K562 (cell line): ENCODE measurements around the gene ADAMTS20. TPM values are rescaled to one million over a fixed set of nuclear protein-coding genes. Genes with fewer than 3 reads are reported as not detected.

ENCODE experiments used
- ATAC-seq: fragments of 200-7000 bp; cut with Tn5 transposase; 3 replicates; pipeline ENCODE4 v1.9.1; 2020; ENCODE audit warnings: moderate library complexity
- BruUV-seq: library from RNA; stranded (reverse); fragments of 400-500 nt; replicated peaks from 2 replicates; lab custom pipeline; 2021; lab: Mats Ljungman, UMichigan
- CTCF ChIA-PET: fragments of 300-600 bp; formaldehyde crosslinking; extraction: SDS; loops from one replicate; lab custom pipeline; 2021; ENCODE audit warnings: low intra/inter-chr PET ratio; lab: Yijun Ruan, JAX
- POLR2A ChIA-PET: fragments of 300-600, 350-650 bp; sonication (Branson Sonifier 250); formaldehyde crosslinking; extraction: SDS; loops from one replicate; lab custom pipeline; 2021; ENCODE audit warnings: antibody characterized with exemption, inconsistent platforms; lab: Yijun Ruan, JAX
- DNase-seq, 4 experiments: peaks; one replicate each; pipeline versions ENCODE4 v3.0.0 to v3.0.0-alpha.2; 2011 to 2018; ENCODE audit warnings: low spot score in 3 of 4, mixed read lengths in 3 of 4; ENCODE audit errors: extremely low read depth in 1 of 4
- FAIRE-seq: peaks from 2 replicates; lab custom pipeline; 2011; peaks lifted over from hg19 to GRCh38; lab: Jason Lieb, UNC
- H2AFZ ChIP-seq: 2 replicates; pipeline ENCODE4 v1.6.0; 2011; ENCODE audit warnings: low read depth, low read length, control low read depth, inconsistent platforms
- H3K27ac ChIP-seq: fragments of 200-600 bp; 3 replicates; pipeline ENCODE4 v1.8.0; 2011; ENCODE audit warnings: low read depth, mild to moderate bottlenecking, control low read depth, inconsistent platforms, low read length, moderate library complexity, mixed read lengths; ENCODE audit errors: extremely low read depth
- H3K27me3 ChIP-seq, 2 experiments: fragments of 300-600 bp in 1 of 2; 2 replicates in 1 of 2; 3 replicates in 1 of 2; pipeline versions ENCODE4 v1.6.0 to v1.8.0; 2011; ENCODE audit warnings: inconsistent platforms in 2 of 2, low read length in 2 of 2, mild to moderate bottlenecking in 1 of 2, mixed read lengths in 1 of 2, moderate library complexity in 1 of 2; ENCODE audit not compliant: control insufficient read depth in 2 of 2, insufficient read depth in 2 of 2
- H3K36me3 ChIP-seq: fragments of 300-600 bp; 3 replicates; pipeline ENCODE4 v1.8.0; 2011; ENCODE audit warnings: mild to moderate bottlenecking, low read length, inconsistent platforms; ENCODE audit not compliant: control insufficient read depth, insufficient read depth
- H3K4me1 ChIP-seq, 2 experiments: fragments of 200-600 bp in 1 of 2; replicated peaks in 1 of 2; 2 replicates in 1 of 2; 3 replicates in 1 of 2; pipeline versions ENCODE4 v1.5.1 to v1.8.0; 2011; ENCODE audit warnings: inconsistent platforms in 2 of 2, low read length in 2 of 2, mild to moderate bottlenecking in 1 of 2, mixed read lengths in 1 of 2, moderate library complexity in 1 of 2; ENCODE audit not compliant: control insufficient read depth in 2 of 2, insufficient read depth in 2 of 2
- H3K4me2 ChIP-seq: 2 replicates; pipeline ENCODE4 v1.6.1; 2011; ENCODE audit warnings: low read length, control low read depth, inconsistent platforms, mixed read lengths; ENCODE audit not compliant: insufficient read depth
- H3K4me3 ChIP-seq: fragments of 200-600 bp; sonication (generic), shearing (Covaris generic); 2 replicates; pipeline ENCODE4 v1.5.1; 2016; ENCODE audit warnings: control low read depth, inconsistent platforms
- H3K79me2 ChIP-seq: fragments of 200-600 bp; 3 replicates; pipeline ENCODE4 v1.8.0; 2011; ENCODE audit warnings: low read length, inconsistent platforms; ENCODE audit not compliant: control insufficient read depth, insufficient read depth
- H3K9ac ChIP-seq, 2 experiments: 2 replicates each; pipeline versions ENCODE4 v1.6.0 to v1.6.1; 2011; ENCODE audit warnings: low read depth in 2 of 2, low read length in 2 of 2, control low read depth in 1 of 2, inconsistent platforms in 1 of 2, mild to moderate bottlenecking in 1 of 2, mixed read lengths in 1 of 2; ENCODE audit not compliant: insufficient read depth in 1 of 2
- H3K9me1 ChIP-seq: one replicate; pipeline ENCODE4 v1.6.0; 2011; ENCODE audit warnings: inconsistent platforms, mild to moderate bottlenecking, low read length, moderate library complexity; ENCODE audit not compliant: control insufficient read depth, insufficient read depth
- H3K9me3 ChIP-seq: replicated peaks from 2 replicates; pipeline ENCODE4 v1.5.1; 2011; ENCODE audit warnings: low read depth, low read length, inconsistent platforms; ENCODE audit not compliant: control insufficient read depth, insufficient read depth
- H4K20me1 ChIP-seq: replicated peaks from 2 replicates; pipeline ENCODE4 v1.6.1; 2011; ENCODE audit warnings: low read length, inconsistent platforms, mixed read lengths; ENCODE audit not compliant: control insufficient read depth, insufficient read depth
- CBFA2T2 ChIP-seq: fragments of 450-650 bp; conservative IDR thresholded peaks from 2 replicates; pipeline ENCODE4 v1.6.1; 2017; ENCODE audit warnings: mild to moderate bottlenecking
- CBFB ChIP-seq: sonication (generic); formaldehyde crosslinking; IDR thresholded peaks from 2 replicates; pipeline ENCODE4 v1.4.0; 2020; ENCODE audit warnings: mild to moderate bottlenecking, missing genetic modification reagents
- CHD2 ChIP-seq: IDR thresholded peaks from 2 replicates; pipeline ENCODE4 v1.6.1; 2011; ENCODE audit warnings: low read depth, low read length
- FOXA1 ChIP-seq: fragments of 450-650 bp; IDR thresholded peaks from 2 replicates; pipeline ENCODE4 v1.6.1; 2016; ENCODE audit warnings: mild to moderate bottlenecking, borderline replicate concordance
- MAFG ChIP-seq: fragments of 450-650 bp; conservative IDR thresholded peaks from 2 replicates; pipeline ENCODE4 v1.6.1; 2016; ENCODE audit warnings: missing genetic modification characterization, missing compliant biosample characterization
- SLC30A9 ChIP-seq: fragments of 250-450 bp; sonication (Bioruptor Pico); IDR thresholded peaks from 2 replicates; pipeline ENCODE4 v1.8.0; 2022; ENCODE audit warnings: mild to moderate bottlenecking, moderate library complexity
- SP1 ChIP-seq: sonication (generic); formaldehyde crosslinking; IDR thresholded peaks from 2 replicates; pipeline ENCODE4 v1.8.1; 2022; ENCODE audit warnings: mild to moderate bottlenecking, missing genetic modification reagents
- ZFPM2 ChIP-seq: fragments of 250-450 bp; sonication (Bioruptor Pico); IDR thresholded peaks from 2 replicates; pipeline ENCODE4 v1.5.1; 2022; ENCODE audit warnings: mild to moderate bottlenecking
- ZKSCAN1 ChIP-seq: fragments of 150-350 bp; IDR thresholded peaks from 2 replicates; pipeline ENCODE4 v1.6.1; 2016; ENCODE audit warnings: low read depth, low read length
- ZNF253 ChIP-seq: fragments of 250-450 bp; sonication (Bioruptor Pico); conservative IDR thresholded peaks from 2 replicates; pipeline ENCODE4 v1.6.1; 2021; ENCODE audit warnings: mild to moderate bottlenecking
- ZNF263 ChIP-seq: sonication (generic); formaldehyde crosslinking; IDR thresholded peaks from 2 replicates; pipeline ENCODE4 v1.8.0; 2022; ENCODE audit warnings: mild to moderate bottlenecking, missing genetic modification reagents, borderline replicate concordance
- ZNF436 ChIP-seq: fragments of 250-450, 450-650 bp; sonication (Bioruptor Pico); formaldehyde crosslinking; IDR thresholded peaks from 2 replicates; pipeline ENCODE4 v1.7.0; 2020; ENCODE audit warnings: mild to moderate bottlenecking
- ZNF444 ChIP-seq: fragments of 250-450 bp; sonication (Bioruptor Pico); IDR thresholded peaks from 2 replicates; pipeline ENCODE4 v1.4.0; 2020; ENCODE audit warnings: mild to moderate bottlenecking, moderate library complexity
- ZNF57 ChIP-seq: fragments of 450-650 bp; formaldehyde crosslinking; IDR thresholded peaks from 2 replicates; pipeline ENCODE4 v1.4.0; 2020; ENCODE audit warnings: mild to moderate bottlenecking, moderate library complexity
- WGBS: fragments of 100-300 bp; shearing (Covaris generic); methylation state at CpG from one replicate; pipeline ENCODE4 v1.1.6; 2016; ENCODE audit warnings: low coverage, mixed read lengths; ENCODE audit not compliant: insufficient coverage; ENCODE audit errors: missing lambda C conversion rate; 5-methylcytosine and 5-hydroxymethylcytosine counted together
- in situ Hi-C: fragments of 300-500 bp; cut with MboI; formaldehyde crosslinking; loops from 4 replicates; pipeline ENCODE4 v1.15.0; 2018; ENCODE audit warnings: inconsistent platforms, mixed read lengths
- intact Hi-C: fragments of 100-400 bp; cut with micrococcal nuclease; formaldehyde crosslinking; loops from 2 replicates; pipeline ENCODE4 v1.14.2; 2022
- polyA plus RNA-seq, 8 experiments: library from polyadenylated mRNA; depleted of rRNA in 4 of 8; stranded (reverse) in 5 of 8; unstranded in 3 of 8; fragments of >200 nt; fragmentation: Nextera tagmentation in 2 of 8; fragmentation: Illumina TruSeq in 1 of 8; extraction: Ambion mirVana in 2 of 8; extraction: Trizol in 1 of 8; gene quantifications; 2 replicates each; pipeline versions ENCODE4 v1.2.1 to v1.2.3, GENCODE V29; 2011 to 2014; ENCODE audit warnings: inconsistent platforms in 1 of 8, missing spikeins in 1 of 8
- total RNA-seq, 7 experiments: library from RNA; depleted of rRNA in 6 of 7; stranded (reverse); fragments of >200 nt in 6 of 7; fragmentation: Illumina TruSeq in 2 of 7; extraction: Trizol in 2 of 7; gene quantifications; 2 replicates each; pipeline versions ENCODE4 v1.2.1 to v1.2.3, GENCODE V29; 2011 to 2021; ENCODE audit warnings: low replicate concordance in 1 of 7
- TF ChIP-seq, protein P1 (sequence below): sonication (generic); formaldehyde crosslinking; IDR thresholded peaks from 2 replicates; pipeline ENCODE4 v1.8.0; 2022; ENCODE audit warnings: mild to moderate bottlenecking, missing genetic modification reagents
- TF ChIP-seq, protein P2 (sequence below): sonication (generic); formaldehyde crosslinking; IDR thresholded peaks from 2 replicates; pipeline ENCODE4 v1.8.0; 2023; ENCODE audit warnings: mild to moderate bottlenecking, missing genetic modification reagents
- TF ChIP-seq, protein P3 (sequence below): fragments of 250-450 bp; sonication (Bioruptor Pico); IDR thresholded peaks from 2 replicates; pipeline ENCODE4 v1.8.0; 2021; ENCODE audit warnings: mild to moderate bottlenecking, moderate library complexity

The ADAMTS20 gene
- total and polyA plus RNA-seq, 9 of the 15 experiments (the other 6 are each of a cell fraction or from before 2014, with no cell fraction given), result 0.01 to 0.84 (median 0.07) TPM; not detected in 2

DNA sequence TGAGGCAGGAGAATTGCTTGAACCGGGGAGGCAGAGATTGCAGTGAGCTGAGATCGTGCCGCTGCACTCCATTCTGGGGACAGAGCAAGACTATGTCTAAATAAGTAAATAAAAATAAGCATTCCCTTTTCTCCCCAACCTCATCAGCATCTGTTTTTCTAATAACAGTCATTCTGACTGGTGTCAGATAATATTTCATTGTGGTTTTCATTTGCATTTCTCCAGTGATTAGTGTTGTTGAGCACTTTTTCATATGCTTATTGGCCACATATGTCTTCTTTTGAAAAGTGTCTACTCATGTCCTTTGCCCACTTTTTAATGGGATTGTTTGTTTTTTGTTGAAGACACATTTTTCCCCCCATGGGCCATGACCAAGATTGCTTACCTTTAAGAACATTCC lies 243.2 kb downstream of the ADAMTS20 start (continued):
- no peak for TF ChIP-seq ZNF253

DNA sequence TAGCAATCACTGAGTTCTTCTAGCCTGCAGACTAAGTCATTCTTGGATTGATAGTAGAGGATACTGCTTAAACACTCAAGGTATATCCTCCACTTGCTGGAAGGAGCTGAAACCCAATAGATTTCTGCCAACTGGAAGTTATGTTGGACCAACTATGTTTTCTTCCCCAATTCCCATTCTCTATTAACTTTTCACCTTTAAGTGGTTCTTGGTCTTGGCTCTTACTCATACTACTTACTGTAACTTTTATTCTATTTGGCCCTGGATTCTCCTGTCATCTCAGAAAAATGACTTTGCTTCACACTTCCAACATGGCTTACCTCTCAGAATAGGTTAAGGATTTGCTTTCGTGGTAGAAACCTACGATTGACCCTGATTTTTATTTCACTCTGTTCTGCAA lies 244.9 kb downstream of the ADAMTS20 start:
- WGBS, result 8% methylated on average over 2 of the region's 2 CpGs
- ChIA-PET CTCF (no interaction called here), POLR2A (interaction anchor here (0.7 kb wide), 1 partner anchor 14 kb away, joined by 5 read pairs; no protein-coding TSS in a partner anchor)
- no TSS peak for BruUV-seq
- Histone ChIP-seq H3K27me3 (no peaks in the 10 kb centered on the region), H3K4me1 (no peaks in the 10 kb centered on the region), H3K9ac (no peak overlapping the region), H3K4me2 (no peak overlapping the region), H3K9me1 (no peaks in the 10 kb centered on the region), H2AFZ (no peak overlapping the region), H3K9me3 (no peaks in the 10 kb centered on the region), H4K20me1 (no peaks in the 10 kb centered on the region), H3K4me3 (no peak overlapping the region), H3K79me2 (no peaks in the 10 kb centered on the region), H3K36me3 (no peaks in the 10 kb centered on the region), H3K27ac (no peak overlapping the region)
- ATAC-seq, result no peak
- FAIRE-seq, result no peak
- no peak for DNase-seq
- intact Hi-C loops (no loop called here), in situ Hi-C loops (no loop called here)
- TF ChIP-seq CHD2 (no peak), ZFPM2 (CRISPR knock-in tag) (no peak), SLC30A9 (CRISPR knock-in tag) (no peak), CBFB (CRISPR knock-in tag) (no peak), ZNF436 (CRISPR knock-in tag) (no peak), ZNF444 (no peak), ZNF57 (CRISPR knock-in tag) (no peak), ZNF263 (CRISPR knock-in tag) (no peak), SP1 (CRISPR knock-in tag) (no peak), CBFA2T2 (no peak), MAFG (tag) (no peak), ZKSCAN1 (no peak), FOXA1 (no peak)
- TF ChIP-seq, protein P1, sequence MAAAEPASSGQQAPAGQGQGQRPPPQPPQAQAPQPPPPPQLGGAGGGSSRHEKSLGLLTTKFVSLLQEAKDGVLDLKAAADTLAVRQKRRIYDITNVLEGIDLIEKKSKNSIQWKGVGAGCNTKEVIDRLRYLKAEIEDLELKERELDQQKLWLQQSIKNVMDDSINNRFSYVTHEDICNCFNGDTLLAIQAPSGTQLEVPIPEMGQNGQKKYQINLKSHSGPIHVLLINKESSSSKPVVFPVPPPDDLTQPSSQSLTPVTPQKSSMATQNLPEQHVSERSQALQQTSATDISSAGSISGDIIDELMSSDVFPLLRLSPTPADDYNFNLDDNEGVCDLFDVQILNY (CRISPR knock-in tag), result no peak
- TF ChIP-seq, protein P2, sequence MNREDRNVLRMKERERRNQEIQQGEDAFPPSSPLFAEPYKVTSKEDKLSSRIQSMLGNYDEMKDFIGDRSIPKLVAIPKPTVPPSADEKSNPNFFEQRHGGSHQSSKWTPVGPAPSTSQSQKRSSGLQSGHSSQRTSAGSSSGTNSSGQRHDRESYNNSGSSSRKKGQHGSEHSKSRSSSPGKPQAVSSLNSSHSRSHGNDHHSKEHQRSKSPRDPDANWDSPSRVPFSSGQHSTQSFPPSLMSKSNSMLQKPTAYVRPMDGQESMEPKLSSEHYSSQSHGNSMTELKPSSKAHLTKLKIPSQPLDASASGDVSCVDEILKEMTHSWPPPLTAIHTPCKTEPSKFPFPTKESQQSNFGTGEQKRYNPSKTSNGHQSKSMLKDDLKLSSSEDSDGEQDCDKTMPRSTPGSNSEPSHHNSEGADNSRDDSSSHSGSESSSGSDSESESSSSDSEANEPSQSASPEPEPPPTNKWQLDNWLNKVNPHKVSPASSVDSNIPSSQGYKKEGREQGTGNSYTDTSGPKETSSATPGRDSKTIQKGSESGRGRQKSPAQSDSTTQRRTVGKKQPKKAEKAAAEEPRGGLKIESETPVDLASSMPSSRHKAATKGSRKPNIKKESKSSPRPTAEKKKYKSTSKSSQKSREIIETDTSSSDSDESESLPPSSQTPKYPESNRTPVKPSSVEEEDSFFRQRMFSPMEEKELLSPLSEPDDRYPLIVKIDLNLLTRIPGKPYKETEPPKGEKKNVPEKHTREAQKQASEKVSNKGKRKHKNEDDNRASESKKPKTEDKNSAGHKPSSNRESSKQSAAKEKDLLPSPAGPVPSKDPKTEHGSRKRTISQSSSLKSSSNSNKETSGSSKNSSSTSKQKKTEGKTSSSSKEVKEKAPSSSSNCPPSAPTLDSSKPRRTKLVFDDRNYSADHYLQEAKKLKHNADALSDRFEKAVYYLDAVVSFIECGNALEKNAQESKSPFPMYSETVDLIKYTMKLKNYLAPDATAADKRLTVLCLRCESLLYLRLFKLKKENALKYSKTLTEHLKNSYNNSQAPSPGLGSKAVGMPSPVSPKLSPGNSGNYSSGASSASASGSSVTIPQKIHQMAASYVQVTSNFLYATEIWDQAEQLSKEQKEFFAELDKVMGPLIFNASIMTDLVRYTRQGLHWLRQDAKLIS (CRISPR knock-in tag), result no peak
- TF ChIP-seq, protein P3, sequence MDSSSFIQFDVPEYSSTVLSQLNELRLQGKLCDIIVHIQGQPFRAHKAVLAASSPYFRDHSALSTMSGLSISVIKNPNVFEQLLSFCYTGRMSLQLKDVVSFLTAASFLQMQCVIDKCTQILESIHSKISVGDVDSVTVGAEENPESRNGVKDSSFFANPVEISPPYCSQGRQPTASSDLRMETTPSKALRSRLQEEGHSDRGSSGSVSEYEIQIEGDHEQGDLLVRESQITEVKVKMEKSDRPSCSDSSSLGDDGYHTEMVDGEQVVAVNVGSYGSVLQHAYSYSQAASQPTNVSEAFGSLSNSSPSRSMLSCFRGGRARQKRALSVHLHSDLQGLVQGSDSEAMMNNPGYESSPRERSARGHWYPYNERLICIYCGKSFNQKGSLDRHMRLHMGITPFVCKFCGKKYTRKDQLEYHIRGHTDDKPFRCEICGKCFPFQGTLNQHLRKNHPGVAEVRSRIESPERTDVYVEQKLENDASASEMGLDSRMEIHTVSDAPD, result no peak
